Thoracic aorta (tissue), 2 donors: ENCODE measurements around the gene SLC39A11. TPM values are rescaled to one million over a fixed set of nuclear protein-coding genes. Genes with fewer than 3 reads are reported as not detected.

ENCODE experiments used
- ATAC-seq: fragments of 150-250 bp; one replicate; pipeline ENCODE4 v1.8.0; 2017; ENCODE audit warnings: low read depth; ENCODE audit not compliant: insufficient number of reproducible peaks, low FRiP score
- DNase-seq: peaks from one replicate; pipeline ENCODE4 v3.0.0-alpha.2; 2020; ENCODE audit warnings: low spot score
- H3K27ac ChIP-seq, 2 donors: fragments of 200-600 bp; sonication (generic); 1 replicate in 1 of 2; 2 replicates in 1 of 2; pipeline ENCODE4 v1.5.1; 2016; ENCODE audit warnings: mild to moderate bottlenecking in 2 of 2, moderate library complexity in 2 of 2
- H3K27me3 ChIP-seq: fragments of 200-600 bp; sonication (generic); replicated peaks from 2 replicates; pipeline ENCODE4 v1.6.0; 2016; ENCODE audit warnings: mild to moderate bottlenecking; ENCODE audit not compliant: insufficient read depth
- H3K36me3 ChIP-seq: fragments of 200-600 bp; sonication (generic); one replicate; pipeline ENCODE4 v1.5.1; 2016
- H3K4me1 ChIP-seq, 2 donors: fragments of 200-600 bp; sonication (generic); 1 replicate in 1 of 2; 2 replicates in 1 of 2; pipeline versions ENCODE4 v1.5.1 to v1.6.0; 2016; ENCODE audit warnings: low read depth in 2 of 2, mild to moderate bottlenecking in 1 of 2; ENCODE audit not compliant: control insufficient read depth in 1 of 2
- H3K4me3 ChIP-seq: fragments of 200-600 bp; sonication (generic); 2 replicates; pipeline ENCODE4 v1.5.1; 2016; ENCODE audit warnings: mild to moderate bottlenecking
- H3K9me3 ChIP-seq: fragments of 200-600 bp; sonication (generic); 2 replicates; pipeline ENCODE4 v1.5.1; 2016
- total RNA-seq, 2 donors: library from RNA; depleted of rRNA; stranded (reverse); fragments of >200 nt; gene quantifications; one replicate each; pipeline versions ENCODE4 v1.1.0 to v1.2.3, GENCODE V29; 2016
- TF ChIP-seq, protein P1 (sequence below): fragments of 200-600 bp; sonication (generic); IDR thresholded peaks from one replicate; pipeline ENCODE4 v1.5.1; 2019; ENCODE audit warnings: antibody characterized with exemption

SLC39A11 gene
- total RNA-seq, 2 donors from 2014 or later = 12.0 to 29.1 TPM

DNA sequence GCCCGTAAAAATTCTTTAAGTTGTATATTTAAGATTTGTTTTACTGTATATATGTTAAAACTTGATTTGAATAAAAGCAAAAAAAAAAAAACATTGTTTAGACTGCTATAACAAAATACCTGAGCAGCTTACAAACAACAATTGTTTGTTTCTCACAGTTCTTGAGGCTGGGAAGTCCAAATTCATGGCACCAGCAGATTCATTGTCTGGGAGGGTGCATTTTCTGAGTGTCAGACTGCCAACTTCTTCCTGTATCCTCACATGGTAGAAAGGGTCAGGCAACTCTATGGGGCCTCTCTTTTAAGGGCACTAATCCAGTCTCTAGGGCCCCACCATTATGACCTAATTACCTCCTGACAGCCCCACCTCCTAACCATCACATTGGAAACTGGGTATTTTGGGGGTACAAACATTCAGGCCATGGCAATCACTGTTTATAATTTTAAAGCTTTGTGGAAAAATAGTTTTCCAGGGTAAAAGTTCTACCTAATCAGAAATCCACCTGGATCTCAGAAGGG, 281.4 kb downstream of the SLC39A11 start:
- no peak for DNase-seq
- TF ChIP-seq, protein P1, sequence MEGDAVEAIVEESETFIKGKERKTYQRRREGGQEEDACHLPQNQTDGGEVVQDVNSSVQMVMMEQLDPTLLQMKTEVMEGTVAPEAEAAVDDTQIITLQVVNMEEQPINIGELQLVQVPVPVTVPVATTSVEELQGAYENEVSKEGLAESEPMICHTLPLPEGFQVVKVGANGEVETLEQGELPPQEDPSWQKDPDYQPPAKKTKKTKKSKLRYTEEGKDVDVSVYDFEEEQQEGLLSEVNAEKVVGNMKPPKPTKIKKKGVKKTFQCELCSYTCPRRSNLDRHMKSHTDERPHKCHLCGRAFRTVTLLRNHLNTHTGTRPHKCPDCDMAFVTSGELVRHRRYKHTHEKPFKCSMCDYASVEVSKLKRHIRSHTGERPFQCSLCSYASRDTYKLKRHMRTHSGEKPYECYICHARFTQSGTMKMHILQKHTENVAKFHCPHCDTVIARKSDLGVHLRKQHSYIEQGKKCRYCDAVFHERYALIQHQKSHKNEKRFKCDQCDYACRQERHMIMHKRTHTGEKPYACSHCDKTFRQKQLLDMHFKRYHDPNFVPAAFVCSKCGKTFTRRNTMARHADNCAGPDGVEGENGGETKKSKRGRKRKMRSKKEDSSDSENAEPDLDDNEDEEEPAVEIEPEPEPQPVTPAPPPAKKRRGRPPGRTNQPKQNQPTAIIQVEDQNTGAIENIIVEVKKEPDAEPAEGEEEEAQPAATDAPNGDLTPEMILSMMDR = no peak
- Histone ChIP-seq H3K4me1 (no peaks in the 10 kb centered on the region), H3K27ac (no peak overlapping the region), H3K9me3 (peaks cover 4% of the 10 kb centered on the region), H3K36me3 (no peaks in the 10 kb centered on the region), H3K4me3 (no peak overlapping the region), H3K27me3 (no peaks in the 10 kb centered on the region)
- ATAC-seq = no peak

DNA sequence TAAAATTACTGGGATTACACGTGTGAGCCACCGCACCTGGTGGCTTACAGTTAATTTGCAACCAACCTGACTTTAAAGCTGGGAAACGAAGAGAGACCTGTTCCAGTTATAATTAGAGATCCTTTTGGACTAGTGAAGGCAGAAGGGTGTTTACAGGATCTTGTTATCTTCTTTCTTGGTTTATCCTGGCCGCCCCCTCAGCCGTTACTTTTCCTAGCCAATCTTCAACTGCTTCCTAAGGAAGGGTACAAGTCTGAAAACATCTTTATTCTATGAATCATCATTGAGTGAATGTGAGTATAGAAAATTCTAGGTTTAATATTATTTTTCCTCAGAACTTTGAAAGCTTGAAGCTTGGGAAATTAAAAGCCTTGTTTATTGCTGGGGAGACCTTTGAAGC, 286.5 kb downstream of the SLC39A11 start:
- H3K27me3 ChIP-seq = no peaks in the 10 kb centered on the region
- TF ChIP-seq, protein P1 = no peak
- ATAC-seq = no peak
- H3K4me1 ChIP-seq = no peaks in the 10 kb centered on the region
- no peak for DNase-seq
- no peak overlapping the region for H3K27ac ChIP-seq
- no peaks in the 10 kb centered on the region for H3K36me3 ChIP-seq
- H3K4me3 ChIP-seq = no peak overlapping the region
- peaks cover under 1% of the 10 kb centered on the region for H3K9me3 ChIP-seq

DNA sequence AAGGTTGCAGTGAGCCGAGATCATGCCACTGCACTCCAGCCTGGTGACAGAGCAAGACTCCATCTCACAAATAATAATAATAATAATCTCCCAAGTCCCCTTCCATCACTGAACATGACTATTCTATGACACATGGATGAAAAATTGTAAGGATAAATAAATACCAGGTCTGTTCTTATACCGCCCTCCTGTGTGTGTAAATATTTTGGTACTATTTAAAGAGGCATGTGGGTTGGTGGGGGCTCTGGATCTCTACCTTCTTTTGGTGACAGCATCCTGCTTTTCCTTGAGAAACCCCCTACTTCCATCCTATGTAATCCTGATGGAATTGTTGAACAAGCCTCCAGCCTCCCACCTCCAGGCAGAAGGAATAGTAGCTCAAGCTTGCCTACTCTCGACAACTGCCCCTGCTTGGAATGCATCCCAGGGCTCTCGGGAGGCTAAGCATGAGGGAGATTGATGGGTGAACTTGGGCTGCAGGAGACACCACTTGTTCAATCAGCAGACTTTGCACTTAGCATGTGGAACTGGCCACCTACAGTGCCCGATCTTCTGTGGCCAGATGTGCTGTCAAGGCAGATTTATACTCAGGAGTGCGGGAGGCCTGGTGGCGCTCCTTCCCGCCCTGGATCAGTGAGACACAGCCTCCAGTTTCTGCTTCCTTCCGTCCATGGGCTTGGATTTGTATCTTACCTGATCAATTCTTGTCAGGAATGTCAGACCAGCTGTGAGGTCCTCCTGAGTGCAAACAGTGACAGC, 287.4 kb downstream of the SLC39A11 start:
- no peak overlapping the region for H3K4me3 ChIP-seq

DNA sequence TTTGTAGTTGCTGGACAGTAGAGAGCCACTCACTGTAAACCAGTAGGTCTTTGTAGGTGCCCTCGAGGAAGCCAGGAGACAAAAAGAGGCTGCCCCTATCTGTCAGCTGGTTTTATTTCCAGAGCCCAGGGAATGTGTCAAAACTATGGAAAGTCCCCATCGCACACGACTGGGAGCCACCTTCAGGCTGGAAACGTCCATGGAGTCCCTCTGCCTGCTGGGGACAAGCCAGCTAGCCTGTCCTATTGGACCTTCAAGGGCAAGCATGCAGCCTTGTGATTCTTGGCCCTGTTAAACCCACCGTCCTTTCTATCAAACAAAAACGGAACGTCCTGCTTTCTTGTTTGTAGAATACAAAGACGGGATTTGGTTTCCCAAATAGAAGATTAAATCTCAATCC, 289.8 kb downstream of the SLC39A11 start:
- ATAC-seq = no peak
- no peak overlapping the region for H3K27ac ChIP-seq
- H3K4me3 ChIP-seq = no peak overlapping the region
- DNase-seq = no peak
- peaks cover 13% of the 10 kb centered on the region for H3K9me3 ChIP-seq
- H3K36me3 ChIP-seq = peaks cover 3% of the 10 kb centered on the region
- H3K4me1 ChIP-seq = no peaks in the 10 kb centered on the region
- TF ChIP-seq, protein P1 = no peak
- no peaks in the 10 kb centered on the region for H3K27me3 ChIP-seq

More for the DNA sequence above, 287.4 kb downstream of the SLC39A11 start:
- no peak overlapping the region for H3K27ac ChIP-seq
- H3K36me3 ChIP-seq = no peaks in the 10 kb centered on the region
- TF ChIP-seq, protein P1 = no peak
- no peaks in the 10 kb centered on the region for H3K4me1 ChIP-seq
- ATAC-seq (no peak), DNase-seq (no peak)
- H3K27me3 ChIP-seq = no peaks in the 10 kb centered on the region
- peaks cover 3% of the 10 kb centered on the region for H3K9me3 ChIP-seq

DNA sequence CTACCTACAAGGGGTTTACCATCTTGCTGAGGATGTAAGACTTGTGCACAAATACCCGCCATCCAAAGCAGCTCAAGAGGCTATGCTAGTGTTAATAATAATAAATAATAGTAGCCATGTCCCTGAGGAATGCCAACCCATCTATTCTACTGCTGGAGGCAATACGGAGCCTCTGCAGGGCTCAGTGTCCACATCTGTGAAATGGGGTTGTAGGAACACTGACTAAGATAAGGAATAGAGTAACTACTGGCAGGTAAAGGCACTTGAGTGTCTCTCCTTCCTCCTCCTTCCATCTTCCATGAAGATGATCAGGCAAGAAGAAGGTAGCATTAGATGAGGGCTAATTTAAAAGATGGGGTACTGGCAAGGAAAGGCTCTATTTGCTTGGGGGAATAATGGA, 295.3 kb downstream of the SLC39A11 start:
- Histone ChIP-seq H3K36me3 (peaks cover 3% of the 10 kb centered on the region), H3K4me3 (no peak overlapping the region), H3K4me1 (no peaks in the 10 kb centered on the region), H3K27ac (no peak overlapping the region), H3K27me3 (no peaks in the 10 kb centered on the region), H3K9me3 (peaks cover 23% of the 10 kb centered on the region)
- TF ChIP-seq, protein P1 = no peak
- no peak for ATAC-seq
- no peak for DNase-seq
